ENCODE measurements around the gene CFAP57.

DNA sequence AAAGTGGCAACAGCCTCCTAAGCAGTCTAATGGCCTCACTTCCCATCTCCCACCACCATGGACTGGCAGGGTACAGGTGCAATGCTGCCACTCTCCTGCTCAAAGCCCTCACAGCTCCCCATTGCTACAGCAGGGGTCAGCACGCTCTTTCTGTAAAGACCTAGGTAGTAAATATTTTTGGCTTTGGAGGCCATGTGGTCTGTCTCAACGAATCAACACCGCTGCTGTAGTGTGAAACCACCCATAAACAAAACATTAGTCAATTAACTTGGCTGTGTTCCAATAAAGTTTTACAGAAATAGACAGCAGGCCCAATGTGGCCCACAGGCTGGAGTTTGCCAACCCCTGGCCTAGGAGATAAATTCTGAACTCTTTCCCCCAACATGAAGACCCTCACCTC lies 53.0 kb downstream of the CFAP57 start:
- no peak for TF ChIP-seq BHLHE40 (IDR thresholded peaks at IDR 0.05; ENCODE audit: borderline replicate concordance)
- no peak for TF ChIP-seq NFRKB (IDR thresholded peaks at IDR 0.05)
- TF ChIP-seq SUZ12 (IDR thresholded peaks at IDR 0.05) = no peak
- TF ChIP-seq SP1 (IDR thresholded peaks at IDR 0.05) = no peak
- no peak for TF ChIP-seq FOXA1 (IDR thresholded peaks at IDR 0.05)
- TF ChIP-seq TARDBP (IDR thresholded peaks at IDR 0.05) = no peak
- TF ChIP-seq CTBP1 (IDR thresholded peaks at IDR 0.05; ENCODE audit: borderline replicate concordance) = no peak
- TF ChIP-seq ELF4 (IDR thresholded peaks at IDR 0.05) = no peak
- no peak for TF ChIP-seq FOXK2 (IDR thresholded peaks at IDR 0.05)
- TF ChIP-seq, protein P1, sequence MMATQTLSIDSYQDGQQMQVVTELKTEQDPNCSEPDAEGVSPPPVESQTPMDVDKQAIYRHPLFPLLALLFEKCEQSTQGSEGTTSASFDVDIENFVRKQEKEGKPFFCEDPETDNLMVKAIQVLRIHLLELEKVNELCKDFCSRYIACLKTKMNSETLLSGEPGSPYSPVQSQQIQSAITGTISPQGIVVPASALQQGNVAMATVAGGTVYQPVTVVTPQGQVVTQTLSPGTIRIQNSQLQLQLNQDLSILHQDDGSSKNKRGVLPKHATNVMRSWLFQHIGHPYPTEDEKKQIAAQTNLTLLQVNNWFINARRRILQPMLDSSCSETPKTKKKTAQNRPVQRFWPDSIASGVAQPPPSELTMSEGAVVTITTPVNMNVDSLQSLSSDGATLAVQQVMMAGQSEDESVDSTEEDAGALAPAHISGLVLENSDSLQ (IDR thresholded peaks at IDR 0.05) = no peak
- no peak for TF ChIP-seq FOXM1 (IDR thresholded peaks at IDR 0.05; ENCODE audit: borderline replicate concordance)
- TF ChIP-seq L3MBTL2 (conservative IDR thresholded peaks at IDR 0.05) = no peak
- TF ChIP-seq ZNF384 (IDR thresholded peaks at IDR 0.05) = no peak
- no peak for TF ChIP-seq LEF1 (IDR thresholded peaks at IDR 0.05; ENCODE audit: borderline replicate concordance)
